Activated CD4-positive, alpha-beta T cell treated with anti-CD3 and anti-CD28 coated beads for 1 hour (primary cell): ENCODE results near the gene SHTN1.

Source experiments
- DNase-seq: peaks from one replicate; pipeline ENCODE4 v3.0.0-alpha.2; 2020

SHTN1 gene

DNA sequence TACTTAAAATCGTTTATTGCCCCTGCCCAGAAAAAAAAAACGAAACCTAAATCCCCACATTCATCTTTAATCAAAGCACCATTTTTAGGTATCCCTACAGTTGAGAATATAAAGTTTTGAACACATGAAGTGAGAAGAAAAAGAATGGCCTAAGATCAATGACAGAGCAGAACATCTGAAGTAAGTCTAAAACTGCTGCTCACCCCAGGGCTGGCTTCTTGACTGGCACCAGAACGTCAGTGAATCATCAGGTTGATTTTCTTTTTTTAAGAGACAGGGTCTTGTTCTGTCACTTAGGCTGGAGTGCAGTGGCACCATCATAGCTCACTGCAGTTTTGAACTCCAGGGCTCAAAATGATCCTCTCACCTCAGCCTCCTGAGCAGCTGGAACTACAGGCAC, 24.9 kb downstream of the SHTN1 start:
- no peak for DNase-seq

DNA sequence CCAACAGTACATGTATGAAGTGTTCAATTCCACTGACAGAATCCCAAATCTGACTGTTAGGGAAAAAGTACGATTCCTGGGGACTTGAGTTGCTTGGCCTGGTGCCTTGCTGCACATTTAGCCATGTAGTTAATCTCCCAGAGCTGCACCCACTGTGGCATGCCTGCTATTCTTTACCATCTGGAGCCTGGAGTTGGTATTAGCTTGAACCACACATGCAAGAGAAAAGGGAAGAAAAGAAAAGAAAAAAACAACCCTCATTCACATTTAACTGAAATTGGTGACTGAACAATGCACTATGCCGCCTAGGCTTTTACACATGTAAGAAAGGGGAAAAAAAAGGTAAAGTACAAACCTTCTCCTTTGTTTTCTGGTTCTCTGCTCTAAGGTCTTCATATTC, 26.1 kb downstream of the SHTN1 start:
- no peak for DNase-seq

DNA sequence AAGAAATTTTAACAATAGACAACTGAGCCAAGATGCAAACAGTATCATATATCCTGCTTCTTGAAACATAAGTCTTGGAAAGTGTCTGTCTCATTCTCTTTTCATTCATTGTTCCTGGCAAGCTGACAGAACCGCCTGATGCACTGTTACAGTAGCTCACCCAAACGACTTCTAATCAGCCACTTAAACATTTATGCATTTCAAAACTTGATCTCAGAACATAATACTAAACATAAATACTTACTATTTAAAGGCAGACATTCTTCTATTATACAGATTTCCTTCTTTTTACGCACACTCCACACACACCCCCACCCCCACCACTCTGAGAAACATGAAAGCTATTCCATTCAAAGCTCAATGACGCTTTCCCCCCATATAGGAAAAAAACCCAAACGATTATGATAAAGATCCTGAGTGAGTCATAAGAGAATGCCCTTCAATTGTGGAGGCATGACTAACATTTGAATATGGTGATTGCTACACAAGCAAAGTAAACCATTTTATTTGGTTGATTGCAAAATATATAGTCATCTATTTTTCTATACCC, 30.5 kb downstream of the SHTN1 start:
- no peak for DNase-seq

GRCh38 chr10:116973946-116974455, 31.0 kb downstream of the SHTN1 start:
- no peak for DNase-seq

DNA sequence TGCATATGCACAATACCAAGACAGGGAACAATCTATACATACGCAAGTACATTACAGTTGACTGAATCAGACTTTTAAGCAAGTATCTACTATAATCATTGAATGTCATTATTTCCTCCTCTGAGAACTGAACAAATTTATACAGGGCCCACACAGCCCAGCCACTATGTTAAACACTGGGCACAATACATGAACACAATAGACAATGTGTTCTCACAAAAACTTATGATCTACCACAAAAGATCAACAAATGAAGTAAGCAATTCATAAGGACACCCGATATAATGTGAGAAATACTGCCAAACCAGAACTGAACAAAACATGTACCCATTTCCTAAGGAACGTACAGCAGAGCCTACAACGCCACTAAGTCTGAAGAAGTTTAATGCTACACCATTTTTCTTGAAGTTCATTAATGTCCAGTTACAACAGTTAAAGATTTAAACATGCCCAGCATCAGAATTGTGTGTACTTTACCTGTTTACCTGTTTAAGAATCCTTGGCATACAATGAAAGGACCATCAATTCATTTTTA, 31.5 kb downstream of the SHTN1 start:
- no peak for DNase-seq

DNA sequence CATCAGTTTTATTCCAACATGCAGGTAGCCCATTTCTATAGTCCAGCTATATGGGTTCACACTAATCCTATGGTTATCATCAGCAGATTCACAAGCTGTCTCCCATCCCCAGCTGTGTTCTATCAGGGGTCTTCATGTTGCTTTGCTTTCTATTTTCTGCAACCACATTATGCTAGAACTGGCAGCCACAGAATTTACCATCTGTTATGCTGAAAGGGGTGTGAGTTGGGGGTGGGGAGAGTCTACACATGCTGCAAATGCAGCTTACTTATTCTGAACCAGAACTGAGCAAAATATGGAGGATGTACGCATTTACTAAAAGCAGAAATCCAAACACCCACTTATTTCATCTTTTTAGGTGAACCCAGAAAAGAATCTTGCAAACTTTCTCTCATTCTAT, 32.9 kb downstream of the SHTN1 start:
- DNase-seq = no peak

DNA sequence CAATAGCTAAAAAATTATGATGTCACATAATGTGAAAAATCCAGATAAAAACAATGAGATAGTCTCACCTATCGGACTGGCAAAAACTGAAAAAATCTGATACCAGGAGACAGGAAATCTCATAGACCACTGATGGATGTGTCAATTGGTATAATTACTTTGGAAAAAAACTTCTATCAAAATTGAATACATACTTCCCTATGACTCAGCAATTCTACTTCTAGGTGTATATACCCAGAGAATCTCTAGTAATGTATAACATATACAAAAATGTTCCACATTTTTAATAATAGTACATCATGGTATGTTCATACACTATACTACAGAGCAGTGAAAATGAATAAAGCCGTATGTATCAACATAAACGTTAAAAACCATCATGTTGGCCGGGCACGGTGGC, 34.9 kb downstream of the SHTN1 start:
- no peak for DNase-seq

DNA sequence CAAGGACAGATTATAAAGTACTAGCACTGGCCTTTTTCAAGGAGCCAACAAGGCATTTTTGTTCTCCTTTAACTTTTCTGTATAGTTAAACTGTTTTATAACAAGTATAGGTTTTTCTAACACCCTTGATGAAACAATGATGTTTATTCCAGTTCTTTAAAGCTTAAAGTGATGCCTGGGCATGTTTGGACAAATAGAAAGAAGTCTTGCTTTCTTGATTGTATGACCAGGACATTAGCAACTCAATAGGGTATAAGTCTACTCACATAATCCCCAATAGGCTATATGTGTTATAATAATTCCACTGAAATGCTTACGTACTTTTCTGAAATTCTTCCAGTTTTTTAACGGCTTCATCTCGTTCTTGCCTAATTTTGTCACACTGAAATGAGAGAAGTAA, 36.7 kb downstream of the SHTN1 start:
- no peak for DNase-seq

DNA sequence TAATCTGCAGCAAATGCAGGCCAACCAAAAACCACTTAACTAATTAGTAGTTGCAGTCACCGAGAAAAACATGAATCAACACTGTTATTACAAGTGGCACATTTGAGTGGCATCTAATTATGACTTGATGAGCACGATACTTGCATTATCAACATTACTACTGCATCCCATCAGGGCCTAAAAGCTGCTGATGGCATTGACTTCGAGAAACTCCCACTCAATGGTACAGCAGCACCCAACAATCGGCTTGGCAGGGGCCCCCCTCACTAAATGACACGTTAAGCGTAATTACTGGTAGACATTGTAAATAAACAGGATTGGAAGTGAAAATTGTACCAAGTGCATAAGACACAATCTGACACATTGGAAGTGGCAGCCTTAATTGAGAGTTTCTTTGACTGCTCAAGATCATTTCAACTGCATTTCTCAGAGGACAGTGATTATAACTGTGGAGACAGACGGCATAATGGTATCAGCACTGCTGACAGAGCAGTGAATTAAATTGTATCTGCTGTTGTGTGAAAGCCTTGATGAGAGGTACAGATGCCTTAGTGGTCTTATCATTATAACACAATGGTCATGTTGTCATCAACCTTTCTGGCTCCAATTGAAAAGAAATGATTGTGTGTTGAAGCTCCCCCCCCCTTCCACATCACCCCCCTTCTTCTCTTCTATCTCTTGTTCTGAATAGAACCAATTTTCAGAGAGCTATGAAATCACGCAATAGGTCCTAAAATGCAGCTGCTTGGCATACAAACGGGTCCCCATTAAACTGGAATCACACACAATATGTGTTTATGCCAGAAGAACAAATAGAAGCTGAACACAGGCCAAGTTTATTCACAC, 43.4 kb downstream of the SHTN1 start:
- DNase-seq = no peak

GRCh38 chr10:116960066-116960776, 44.8 kb downstream of the SHTN1 start:
- no peak for DNase-seq

- no peak for DNase-seq
These were observed 52.3 kb downstream of the SHTN1 start for GRCh38 chr10:116952729-116953128.

DNA sequence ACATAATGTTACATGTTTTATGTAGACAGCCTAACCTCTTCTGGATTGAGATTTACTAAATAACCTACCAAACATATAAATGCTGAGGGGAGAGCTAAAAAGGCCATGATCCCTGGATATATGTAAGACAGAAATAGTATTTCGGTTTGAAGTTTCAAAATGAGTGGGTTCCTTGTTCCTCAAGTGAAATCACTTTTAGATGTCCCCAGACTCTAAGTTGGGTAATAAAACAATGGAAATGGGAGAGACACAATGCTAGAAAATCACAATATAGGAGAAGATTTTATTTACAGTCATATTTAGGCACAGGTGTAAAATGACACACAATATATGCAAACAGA, 56.5 kb downstream of the SHTN1 start:
- no peak for DNase-seq

- DNase-seq = no peak
These were observed 57.0 kb downstream of the SHTN1 start for GRCh38 chr10:116947841-116948529.

GRCh38 chr10:116944911-116945310, 60.1 kb downstream of the SHTN1 start:
- DNase-seq = no peak

- DNase-seq = no peak
These were observed 73.2 kb downstream of the SHTN1 start for GRCh38 chr10:116931806-116932205.

DNA sequence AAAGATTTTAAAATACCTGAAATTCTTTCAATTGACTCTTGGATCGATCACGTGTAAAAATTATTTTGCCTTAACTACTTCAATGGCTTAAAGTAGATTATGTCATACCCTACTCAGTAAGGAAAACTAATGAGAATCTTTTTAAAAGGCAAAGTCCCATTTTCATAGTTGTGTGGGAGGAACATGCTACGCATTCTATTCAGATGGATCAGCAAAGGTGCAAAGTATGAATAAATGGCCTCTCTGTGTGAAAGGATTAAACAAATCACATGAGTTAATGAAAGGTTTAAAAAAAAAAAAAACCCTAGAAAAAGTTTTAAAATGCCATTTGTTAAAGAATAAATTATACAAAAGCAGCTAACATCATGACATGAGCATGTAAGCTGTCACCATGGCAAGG, 78.6 kb downstream of the SHTN1 start:
- no peak for DNase-seq

DNA sequence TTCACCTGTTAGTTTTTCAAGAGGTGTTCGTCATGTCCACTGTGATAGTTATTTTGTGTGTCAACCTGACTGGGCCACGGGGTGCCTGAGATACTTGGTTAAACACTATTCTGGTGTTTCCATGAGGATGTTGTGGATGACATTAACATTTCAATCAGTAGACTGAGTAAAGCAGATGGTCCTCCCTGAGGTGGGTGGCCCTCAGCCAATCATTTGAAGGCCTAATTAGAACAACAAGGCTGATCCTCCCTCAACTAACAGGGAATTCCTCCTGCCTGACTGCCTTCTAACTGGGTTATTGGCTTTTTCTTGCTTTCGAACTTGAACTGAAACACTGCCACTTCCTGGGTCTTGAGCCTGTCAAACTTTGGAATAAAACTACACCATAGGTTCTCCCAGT, 79.9 kb downstream of the SHTN1 start:
- no peak for DNase-seq

DNA sequence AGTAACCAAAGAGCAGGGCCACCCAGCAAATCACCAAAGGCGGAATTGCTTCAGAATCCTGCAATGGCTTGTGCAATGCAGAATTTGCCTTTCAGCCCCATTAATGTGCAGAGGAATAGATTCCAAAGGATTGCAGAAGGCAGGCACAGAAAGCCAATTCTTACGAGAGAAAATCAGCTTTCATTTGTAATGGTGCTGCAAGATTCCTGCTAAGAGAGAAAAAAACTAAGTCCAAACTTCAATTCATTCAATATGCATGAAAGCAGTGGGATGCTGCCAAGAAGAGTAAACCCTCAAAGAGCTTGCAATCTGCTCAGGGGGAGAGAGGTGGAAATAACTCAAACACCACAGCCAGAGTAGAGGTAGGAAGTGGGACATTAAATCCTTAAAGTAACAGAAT, 85.3 kb downstream of the SHTN1 start:
- DNase-seq = no peak

DNA sequence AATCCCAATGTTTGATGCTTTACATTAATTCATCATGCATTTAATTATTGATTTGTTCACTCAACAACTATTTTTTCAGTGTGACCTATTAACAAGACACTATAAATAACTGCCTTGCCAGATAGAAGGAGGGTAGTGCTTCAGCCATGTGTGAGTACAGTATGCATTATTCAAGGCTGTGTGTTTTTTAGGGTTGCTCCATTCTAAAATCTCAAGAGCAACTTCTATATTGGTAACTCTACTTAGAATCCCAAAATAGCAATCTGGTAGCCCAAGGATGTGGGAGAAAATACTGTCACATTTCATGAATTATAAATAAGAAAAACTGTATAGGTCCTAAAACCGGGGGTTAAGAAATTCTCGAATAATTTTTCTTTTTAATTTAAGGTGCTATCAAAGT, 85.8 kb downstream of the SHTN1 start:
- DNase-seq = no peak

DNA sequence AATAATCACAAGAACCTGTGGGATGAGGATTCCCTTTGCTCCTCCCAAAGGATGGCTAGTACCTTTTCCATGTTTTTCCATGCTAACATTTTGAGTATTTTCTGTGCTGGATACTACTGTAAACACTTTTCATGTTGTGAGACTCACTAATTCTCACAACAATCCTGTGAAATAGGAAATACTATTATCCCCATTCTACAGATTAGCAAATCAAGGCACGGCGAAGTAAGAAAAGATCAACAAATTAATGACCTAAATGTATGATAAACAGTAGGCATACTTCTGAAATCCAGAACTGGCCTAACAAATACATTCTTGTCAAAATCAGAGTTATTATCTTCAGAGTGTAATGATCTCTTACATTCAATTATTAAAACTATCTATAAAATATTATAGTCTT, 86.4 kb downstream of the SHTN1 start:
- no peak for DNase-seq

DNA sequence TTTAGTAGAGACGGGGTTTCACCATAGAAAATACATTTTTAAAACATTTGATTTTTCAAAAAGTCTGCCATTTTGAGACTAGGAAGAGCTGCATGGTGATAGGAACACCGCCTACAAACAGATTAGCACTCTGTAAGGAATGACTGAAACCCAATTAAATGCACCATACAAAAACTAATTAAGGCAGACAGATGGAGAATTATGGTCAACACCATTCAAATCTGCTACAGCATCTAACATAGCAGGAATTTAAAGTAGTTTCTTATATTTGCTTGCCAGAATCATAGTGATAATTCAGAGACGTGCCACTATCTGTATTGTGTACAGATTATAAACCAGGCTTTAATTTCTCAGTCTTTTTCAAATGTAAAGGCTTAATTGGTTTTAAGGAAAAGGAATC, 87.5 kb downstream of the SHTN1 start:
- DNase-seq = no peak

DNA sequence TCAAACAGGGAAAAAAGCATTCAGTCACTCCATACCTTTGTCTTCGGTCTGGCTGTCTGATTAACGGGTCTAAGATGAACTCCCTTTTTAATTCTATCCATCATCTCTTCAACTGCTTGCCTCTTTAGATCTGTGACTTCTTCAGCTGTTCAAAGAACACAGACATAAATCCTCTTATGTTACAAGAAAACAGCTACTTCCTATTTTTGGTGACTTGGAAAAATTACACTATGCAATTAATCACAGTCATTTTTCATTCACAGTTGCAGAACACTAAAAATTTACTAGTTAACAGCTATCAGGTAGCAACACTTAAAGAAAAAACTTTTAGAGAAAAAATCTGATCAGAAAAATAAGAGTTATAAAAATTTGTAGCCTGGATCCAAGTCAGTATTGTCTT, 89.6 kb downstream of the SHTN1 start:
- no peak for DNase-seq

GRCh38 chr10:116913695-116914094, 91.3 kb downstream of the SHTN1 start:
- no peak for DNase-seq
